Brain microvascular endothelial cell (primary cell): Measurements from ENCODE around the gene MMD.
"Not testable (repeated sequence)": the region's sequence is repeated elsewhere in the genome, so short reads cannot be mapped to it uniquely, and the experiment has no call there.

Experiments
- DNase-seq: peaks from one replicate; pipeline ENCODE4 v3.0.0-alpha.2; 2020
- H3K27ac ChIP-seq: fragments of 250-450 bp; sonication (Bioruptor Pico); 2 replicates; pipeline ENCODE4 v1.5.1; 2020; ENCODE audit warnings: mild to moderate bottlenecking, moderate library complexity
- H3K27me3 ChIP-seq: fragments of 250-450 bp; sonication (Bioruptor Pico); replicated peaks from 2 replicates; pipeline ENCODE4 v1.5.1; 2020; ENCODE audit warnings: mild to moderate bottlenecking
- H3K36me3 ChIP-seq: fragments of 250-450 bp; sonication (Bioruptor Pico); replicated peaks from 2 replicates; pipeline ENCODE4 v1.5.1; 2020; ENCODE audit warnings: mild to moderate bottlenecking
- H3K4me3 ChIP-seq: 2 replicates; pipeline ENCODE4 v1.5.1; 2011; ENCODE audit warnings: low read depth, mild to moderate bottlenecking, control low read depth, low read length, moderate library complexity
- in situ Hi-C: cut with HindIII; loops from 2 replicates; pipeline ENCODE4 v1.10.0; 2017; ENCODE audit warnings: low sequenced_read_pairs, low pct_ligation_motif_present
- TF ChIP-seq, protein P1 (sequence below): IDR thresholded peaks from 2 replicates; pipeline ENCODE4 v1.5.1; 2011; ENCODE audit warnings: low read depth, mild to moderate bottlenecking, moderate library complexity, low read length, control low read depth, inconsistent platforms; ENCODE audit errors: missing control alignments

The MMD gene

DNA sequence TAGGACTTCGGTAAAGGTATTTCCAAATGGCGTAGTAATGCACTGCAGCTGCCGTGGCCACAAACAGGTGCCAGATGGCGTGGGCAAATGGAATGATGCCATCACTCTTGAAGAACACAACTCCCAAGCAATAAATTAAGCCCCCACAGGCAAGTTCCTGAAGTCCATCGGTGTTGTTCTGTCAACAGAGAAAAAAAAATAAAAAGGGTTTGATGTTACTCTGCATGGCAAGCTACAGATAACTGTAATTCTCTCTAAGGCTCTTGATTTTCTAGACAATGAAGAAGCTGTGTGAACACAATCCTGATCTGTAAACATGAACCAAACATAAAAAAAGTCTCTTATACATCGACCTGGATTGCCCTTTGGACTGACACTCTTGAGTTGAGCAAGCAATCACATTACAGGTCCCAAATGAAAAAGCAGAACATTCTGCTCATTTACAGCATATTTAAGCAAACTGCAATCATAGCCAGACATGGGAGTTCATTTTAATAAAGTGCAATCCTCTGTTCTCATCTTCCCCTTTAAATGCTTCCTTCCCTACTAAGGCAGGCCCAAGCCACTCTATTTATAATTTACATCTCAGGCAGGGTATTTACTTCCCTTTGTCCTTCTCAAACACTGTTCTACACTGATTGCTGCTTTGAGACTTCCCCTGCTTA, 27.1 kb downstream of the MMD start:
- in situ Hi-C loops: no loop called here

DNA sequence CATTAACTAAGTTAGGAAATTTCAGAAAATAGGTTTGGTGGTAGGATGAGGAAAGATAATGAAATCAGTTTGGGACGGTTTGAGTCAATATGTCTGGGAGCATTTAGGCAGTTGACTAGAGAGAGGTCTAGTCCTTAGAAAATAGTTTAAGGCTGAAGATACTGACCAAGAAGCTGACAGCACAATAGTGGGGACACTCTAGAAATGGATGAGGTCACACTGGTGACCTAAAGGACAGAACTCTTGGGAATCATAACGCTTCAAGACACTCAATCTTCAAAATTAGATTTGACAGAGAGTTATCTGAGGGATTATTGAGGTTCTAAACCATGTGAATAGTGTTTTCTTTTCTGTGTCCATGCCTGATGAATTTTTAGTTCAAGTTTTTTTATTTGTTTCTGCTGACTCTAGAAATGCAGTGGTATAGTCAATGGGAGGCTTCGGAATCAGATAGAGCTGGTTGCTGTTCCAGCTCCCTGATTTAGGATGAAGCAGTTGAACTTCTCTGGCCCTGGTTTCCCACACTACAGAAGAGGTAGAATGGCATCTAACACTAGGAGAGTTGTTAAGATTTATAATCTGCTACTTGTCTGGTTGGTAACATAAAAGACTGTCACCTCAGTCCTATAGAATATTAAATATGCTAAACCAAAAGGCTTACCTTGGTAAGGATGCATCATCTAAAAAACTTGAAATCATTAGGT, 29.7 kb downstream of the MMD start:
- Histone ChIP-seq H3K4me3 (no peak overlapping the region), H3K27me3 (no peaks in the 10 kb centered on the region), H3K36me3 (peaks cover 6% of the 10 kb centered on the region), H3K27ac (no peak overlapping the region)
- in situ Hi-C loops: no loop called here
- TF ChIP-seq, protein P1, sequence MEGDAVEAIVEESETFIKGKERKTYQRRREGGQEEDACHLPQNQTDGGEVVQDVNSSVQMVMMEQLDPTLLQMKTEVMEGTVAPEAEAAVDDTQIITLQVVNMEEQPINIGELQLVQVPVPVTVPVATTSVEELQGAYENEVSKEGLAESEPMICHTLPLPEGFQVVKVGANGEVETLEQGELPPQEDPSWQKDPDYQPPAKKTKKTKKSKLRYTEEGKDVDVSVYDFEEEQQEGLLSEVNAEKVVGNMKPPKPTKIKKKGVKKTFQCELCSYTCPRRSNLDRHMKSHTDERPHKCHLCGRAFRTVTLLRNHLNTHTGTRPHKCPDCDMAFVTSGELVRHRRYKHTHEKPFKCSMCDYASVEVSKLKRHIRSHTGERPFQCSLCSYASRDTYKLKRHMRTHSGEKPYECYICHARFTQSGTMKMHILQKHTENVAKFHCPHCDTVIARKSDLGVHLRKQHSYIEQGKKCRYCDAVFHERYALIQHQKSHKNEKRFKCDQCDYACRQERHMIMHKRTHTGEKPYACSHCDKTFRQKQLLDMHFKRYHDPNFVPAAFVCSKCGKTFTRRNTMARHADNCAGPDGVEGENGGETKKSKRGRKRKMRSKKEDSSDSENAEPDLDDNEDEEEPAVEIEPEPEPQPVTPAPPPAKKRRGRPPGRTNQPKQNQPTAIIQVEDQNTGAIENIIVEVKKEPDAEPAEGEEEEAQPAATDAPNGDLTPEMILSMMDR: no peak
- no peak for DNase-seq

More for the DNA sequence above, 27.1 kb downstream of the MMD start:
- peaks cover 6% of the 10 kb centered on the region for H3K36me3 ChIP-seq
- TF ChIP-seq, protein P1: no peak
- no peak overlapping the region for H3K27ac ChIP-seq
- H3K4me3 ChIP-seq: no peak overlapping the region
- no peak for DNase-seq
- H3K27me3 ChIP-seq: no peaks in the 10 kb centered on the region

DNA sequence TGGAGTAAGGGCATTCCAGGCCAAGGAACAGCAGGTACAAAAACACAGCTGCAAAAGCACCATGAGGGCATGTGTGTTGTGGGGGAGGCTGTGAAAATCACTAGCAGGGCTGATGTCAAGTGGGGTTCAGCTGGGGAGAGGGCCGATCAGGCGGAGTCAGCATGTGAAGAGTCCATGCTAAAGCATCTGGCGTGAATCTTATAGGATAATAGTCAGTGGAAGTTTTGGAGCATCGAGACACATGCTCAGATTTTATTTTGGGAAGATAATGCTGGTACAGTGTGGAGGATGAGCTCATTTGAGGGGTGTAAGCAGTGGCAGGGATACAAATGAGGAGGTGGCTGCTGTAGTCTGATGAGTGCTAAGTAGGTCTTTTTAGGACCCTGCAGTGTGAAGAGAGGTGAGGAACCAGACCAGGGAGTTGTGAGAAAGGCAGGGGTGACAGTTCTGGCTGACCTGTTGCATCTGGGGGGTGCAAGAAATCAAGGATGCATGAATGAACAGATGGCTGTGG, 30.3 kb downstream of the MMD start:
- H3K27me3 ChIP-seq: no peaks in the 10 kb centered on the region
- in situ Hi-C loops: no loop called here
- H3K4me3 ChIP-seq: no peak overlapping the region
- DNase-seq: no peak
- no peak overlapping the region for H3K27ac ChIP-seq
- H3K36me3 ChIP-seq: peaks cover 6% of the 10 kb centered on the region
- TF ChIP-seq, protein P1: no peak

DNA sequence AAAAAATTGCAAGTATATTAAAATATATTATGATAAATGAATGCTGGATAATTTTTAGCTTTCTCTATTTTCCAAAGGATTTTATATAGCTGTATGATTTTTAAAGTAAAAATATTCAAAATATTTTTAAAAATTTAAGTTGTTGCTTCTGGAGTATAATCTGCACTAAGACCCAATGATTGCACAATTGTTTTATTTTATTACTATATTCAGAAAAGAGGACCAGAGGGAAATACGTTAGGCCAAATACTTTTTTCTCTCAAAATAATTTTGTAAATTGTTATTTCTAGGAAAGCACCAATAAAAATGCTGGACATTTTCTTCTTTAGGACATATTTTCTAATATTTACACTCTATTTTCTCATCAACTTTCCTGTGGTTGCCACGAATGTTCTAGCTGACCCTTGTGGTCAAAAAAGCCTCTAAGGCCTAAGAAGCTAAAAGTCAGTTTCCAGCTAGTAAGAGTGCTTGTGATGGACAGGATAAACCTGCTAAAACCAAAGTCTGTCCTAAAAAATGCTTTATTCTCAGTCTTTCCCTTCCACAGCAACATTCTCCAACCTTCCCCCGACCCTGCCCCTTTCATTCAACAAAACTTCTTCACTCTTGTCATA, 31.2 kb downstream of the MMD start:
- in situ Hi-C loops: no loop called here
- no peak overlapping the region for H3K27ac ChIP-seq
- peaks cover 6% of the 10 kb centered on the region for H3K36me3 ChIP-seq
- TF ChIP-seq, protein P1: no peak
- no peak for DNase-seq
- H3K27me3 ChIP-seq: no peaks in the 10 kb centered on the region
- no peak overlapping the region for H3K4me3 ChIP-seq

DNA sequence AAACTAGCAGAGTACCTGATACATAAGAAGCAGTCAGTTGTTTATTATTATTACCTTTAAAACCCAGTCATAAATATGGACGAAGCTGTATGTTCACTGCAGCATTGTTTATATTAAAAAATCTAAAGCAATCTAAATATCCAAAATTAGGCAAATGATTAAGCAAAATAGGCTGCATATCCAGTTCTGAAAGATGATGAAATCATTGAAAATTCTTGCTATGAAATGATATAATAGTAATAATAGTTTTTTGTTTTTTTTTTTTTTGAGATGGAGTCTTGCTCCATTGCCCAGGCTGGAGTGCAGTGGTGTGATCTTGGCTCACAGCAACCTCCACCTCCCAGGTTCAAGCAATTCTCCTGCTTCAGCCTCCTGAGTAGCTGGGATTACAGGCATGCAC, 31.9 kb downstream of the MMD start:
- DNase-seq, H3K4me3 ChIP-seq, H3K27me3 ChIP-seq, H3K36me3 ChIP-seq, in situ Hi-C loops, H3K27ac ChIP-seq: not testable (repeated sequence)

DNA sequence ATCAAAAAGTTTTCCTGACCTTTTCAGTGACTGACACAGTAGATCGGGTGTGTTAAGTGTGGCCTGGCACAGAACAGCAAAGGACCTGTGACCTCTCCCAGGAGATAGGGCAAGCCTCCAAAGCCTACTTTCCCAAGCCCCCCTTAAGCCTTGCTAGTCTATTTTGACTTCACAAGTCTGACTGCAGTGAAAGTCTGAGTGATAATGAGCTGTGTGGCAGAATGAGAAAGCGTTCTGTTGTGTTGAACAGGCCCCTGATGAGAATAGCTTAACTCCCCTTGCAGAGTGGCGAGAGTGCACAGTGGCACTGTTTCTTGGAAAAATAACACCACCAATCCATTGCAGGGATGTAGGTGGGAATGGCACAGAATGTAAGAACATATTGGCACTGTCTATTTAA, 32.8 kb downstream of the MMD start:
- DNase-seq: no peak
- no peak overlapping the region for H3K4me3 ChIP-seq
- H3K27me3 ChIP-seq: no peaks in the 10 kb centered on the region
- in situ Hi-C loops: no loop called here
- H3K36me3 ChIP-seq: peaks cover 3% of the 10 kb centered on the region
- no peak overlapping the region for H3K27ac ChIP-seq
- TF ChIP-seq, protein P1: no peak
